HG03521 (cell line): ENCODE data around the gene METTL26.

Experiments used
- ATAC-seq: cut with Tn5 transposase; IDR thresholded peaks from one replicate; pipeline ENCODE4 v1.9.1; 2021; ENCODE audit warnings: mild to moderate bottlenecking, moderate library complexity; ENCODE audit not compliant: unreplicated experiment

Gene METTL26

DNA sequence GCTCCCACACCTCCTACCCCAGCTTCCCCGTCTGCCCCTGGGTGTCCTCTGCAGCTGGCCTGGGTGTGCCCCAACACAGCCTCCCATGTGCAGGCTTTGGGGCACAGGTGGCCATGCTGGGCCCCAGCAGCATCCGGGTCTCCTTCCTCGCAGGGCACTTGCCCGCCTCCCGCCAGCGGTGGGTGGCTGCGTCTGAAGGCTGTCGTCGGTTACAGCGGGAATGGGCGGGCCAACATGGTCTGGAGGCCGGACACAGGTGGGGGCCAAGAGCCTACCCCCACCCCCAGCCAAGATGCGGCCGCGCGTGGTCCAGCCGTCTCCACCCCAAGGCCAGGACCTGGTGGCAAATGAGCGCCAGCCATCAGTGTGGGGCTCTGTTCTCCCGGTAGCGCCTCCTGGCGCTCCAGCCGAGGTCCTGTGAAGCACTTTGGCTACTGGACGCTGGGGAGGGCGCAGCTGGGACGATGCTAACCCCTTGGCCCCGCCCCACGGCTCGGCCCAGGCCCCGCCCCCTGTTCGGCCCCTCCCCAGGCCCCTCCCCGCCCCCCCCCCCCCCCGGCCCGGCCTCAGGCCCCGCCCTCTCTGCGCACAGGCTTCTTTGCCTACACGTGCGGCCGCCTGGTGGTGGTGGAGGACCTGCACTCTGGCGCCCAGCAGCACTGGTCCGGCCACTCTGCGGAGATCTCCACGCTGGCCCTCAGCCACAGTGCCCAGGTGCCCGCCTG is 24.5 kb upstream of the METTL26 start:
- peak; percentile 47 for ATAC-seq

DNA sequence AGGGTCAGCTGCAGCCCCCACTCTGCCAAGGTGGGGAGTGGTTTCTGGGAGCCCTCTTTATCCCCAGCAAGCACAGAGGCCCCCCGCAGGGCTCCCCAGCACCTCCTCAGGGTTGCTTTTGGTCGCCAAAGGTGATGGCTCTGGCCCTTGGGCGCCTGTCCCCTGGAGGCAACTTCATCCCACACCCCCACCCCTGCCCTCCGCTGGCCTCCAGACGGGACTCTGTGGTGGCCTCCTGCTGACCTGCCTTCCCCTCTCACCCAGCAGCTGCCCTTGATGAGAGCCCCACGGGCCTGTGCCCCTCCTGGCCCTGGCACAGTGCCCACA is 24.0 kb upstream of the METTL26 start:
- no peak for ATAC-seq

DNA sequence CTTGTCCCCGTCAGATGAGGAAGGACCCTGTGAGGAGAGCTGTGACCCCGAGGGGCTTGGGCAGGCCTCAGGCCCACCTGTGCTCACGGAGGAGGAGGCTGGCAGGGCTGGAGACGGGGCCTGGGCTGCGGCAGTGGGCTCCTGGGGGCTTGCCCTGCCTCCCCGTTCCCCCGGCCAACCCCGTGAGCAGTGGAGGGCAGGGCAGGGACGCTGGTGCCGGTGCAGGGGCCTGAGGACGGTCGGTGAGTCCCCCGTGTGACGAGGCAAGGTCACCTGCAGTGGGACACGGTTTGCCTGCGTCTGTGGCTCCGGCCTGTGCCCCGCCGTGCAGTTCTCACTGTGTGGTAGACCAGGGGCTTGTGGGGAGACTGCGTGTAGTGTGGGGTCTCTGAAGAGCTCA is 23.5 kb upstream of the METTL26 start:
- no peak for ATAC-seq

- ATAC-seq, result no peak
Measured at GRCh38 chr16:658679-659571, 22.8 kb upstream of the METTL26 start.

DNA sequence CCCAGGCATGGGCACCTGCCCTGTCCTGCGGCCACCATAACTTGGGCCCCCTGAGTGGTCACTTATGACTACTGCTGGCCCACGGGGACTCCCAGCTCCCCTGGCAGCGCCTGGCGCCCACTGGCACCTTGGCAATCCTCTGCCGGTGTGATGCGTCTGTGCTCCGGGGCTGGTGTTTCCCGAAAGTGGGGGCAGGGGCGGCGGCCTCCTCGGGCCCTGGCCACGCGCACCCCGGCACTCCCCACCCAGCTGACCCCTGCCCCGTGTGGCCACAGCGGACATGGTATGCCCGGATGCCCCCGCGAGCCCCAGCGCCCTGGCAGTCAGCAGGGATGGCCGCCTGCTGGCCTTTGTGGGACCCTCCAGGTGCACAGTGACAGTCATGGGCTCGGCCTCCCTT is 21.4 kb upstream of the METTL26 start:
- ATAC-seq, result no peak

GRCh38 chr16:654034-654433 is 17.9 kb upstream of the METTL26 start:
- ATAC-seq, result no peak

DNA sequence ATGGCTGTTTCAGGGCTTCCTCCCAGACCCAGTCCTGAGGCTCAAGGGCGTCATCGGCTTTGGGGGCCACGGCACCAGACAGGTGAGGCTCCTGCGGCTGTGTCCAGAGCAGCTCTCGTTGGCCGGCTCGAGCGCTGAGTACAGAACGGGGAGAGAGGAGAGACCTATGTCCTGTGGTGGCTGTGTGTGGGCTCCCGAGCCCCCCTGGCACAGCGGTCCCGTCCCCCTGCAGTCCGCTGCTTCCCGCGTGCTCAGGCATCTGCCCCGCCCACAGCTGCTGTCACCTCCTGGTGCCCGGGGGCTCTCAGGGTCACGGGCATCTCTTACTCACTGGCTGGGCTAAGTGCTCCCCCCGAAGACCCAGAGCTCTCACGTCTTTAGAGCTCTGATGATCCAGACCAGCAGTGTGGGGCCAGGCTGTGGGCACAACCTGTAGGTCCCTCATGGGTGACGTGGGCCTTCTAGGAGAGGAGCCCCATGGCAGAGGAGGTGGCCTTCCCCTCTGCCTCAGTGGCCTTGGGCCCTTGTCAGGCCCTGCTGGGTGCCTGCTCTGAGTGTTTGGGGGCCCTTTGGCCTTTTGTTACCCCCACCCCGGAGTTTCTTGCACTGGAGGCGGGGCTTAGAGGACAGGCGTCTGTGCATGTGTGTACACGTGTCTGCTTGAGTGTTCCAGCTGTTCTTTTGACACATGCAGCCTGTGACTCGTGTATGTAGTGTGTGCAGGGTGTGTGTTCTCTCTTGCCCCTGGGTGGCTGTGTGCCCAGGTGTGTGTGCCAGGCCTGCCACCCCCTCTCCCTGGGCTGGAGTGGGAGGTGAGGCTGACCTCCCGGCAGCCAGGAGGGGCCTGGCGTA is 16.6 kb upstream of the METTL26 start:
- no peak for ATAC-seq

DNA sequence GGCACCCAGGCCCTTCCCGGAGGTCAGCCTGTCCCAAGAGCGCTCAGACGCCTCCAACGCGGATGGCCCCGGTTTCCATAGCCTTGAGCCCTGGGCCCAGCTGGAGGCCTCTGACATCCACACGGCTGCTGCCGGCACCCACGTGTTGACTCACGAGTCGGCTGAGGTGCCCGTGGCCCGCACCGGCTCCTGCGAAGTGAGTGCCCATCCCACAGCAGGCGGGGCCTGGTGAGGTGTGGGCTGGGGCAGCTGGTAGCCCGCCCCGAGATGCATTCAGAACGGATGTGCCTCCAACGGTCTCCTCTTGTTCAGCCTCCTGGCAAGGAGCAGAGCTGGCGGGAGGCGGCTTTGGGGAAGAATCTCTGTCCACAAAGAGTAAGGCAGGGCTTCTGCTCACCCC is 15.7 kb upstream of the METTL26 start:
- no peak for ATAC-seq

- peak; percentile 6 for ATAC-seq
Measured at GRCh38 chr16:649631-650030, 13.5 kb upstream of the METTL26 start.

DNA sequence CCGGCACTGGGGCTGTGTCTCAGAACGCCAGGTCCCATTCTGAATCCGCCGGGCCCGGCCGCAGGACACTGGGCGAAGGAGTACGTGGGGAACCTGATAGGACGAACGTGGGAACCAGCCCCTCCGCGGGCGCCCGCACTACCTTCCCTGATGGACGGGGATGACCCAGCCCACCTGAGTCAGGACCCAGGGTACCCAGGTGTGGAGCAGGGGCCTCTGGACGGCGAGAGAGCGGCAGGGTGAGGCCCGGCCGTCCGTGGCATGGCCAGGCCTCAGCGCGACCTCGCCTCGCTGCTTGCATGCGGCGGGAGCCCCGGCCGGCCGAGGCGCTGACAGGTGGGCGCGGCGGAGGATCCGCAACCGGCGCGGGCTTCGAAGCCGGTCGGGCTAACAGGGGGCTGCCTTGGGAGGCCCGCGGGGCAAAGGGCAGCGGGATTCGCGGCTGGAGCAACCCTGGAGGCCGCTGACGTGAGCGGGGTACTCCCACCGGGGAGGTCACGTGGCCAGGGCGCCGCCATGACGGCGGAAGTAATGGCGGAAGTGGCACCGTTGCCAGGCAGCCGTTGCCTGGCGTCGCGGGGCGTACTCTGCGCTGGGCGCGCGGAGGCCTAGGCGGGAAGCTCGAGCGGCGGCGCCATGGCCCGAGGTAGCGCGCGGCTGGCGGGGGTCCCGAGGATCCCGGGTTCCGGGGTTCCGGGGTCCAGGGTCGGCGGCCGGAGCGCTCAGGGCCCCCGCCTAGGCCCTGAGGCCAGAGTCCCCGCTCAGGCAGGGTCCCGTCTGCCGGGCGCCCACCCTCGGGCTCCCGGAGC is 12.9 kb upstream of the METTL26 start, which contains the start of gene WDR90:
Gene WDR90 (plus strand): TSS at position 585 of the 809 bp plus-strand sequence. CDS start 52 bp downstream, at position 637.
- ATAC-seq, result peak; percentile 72

DNA sequence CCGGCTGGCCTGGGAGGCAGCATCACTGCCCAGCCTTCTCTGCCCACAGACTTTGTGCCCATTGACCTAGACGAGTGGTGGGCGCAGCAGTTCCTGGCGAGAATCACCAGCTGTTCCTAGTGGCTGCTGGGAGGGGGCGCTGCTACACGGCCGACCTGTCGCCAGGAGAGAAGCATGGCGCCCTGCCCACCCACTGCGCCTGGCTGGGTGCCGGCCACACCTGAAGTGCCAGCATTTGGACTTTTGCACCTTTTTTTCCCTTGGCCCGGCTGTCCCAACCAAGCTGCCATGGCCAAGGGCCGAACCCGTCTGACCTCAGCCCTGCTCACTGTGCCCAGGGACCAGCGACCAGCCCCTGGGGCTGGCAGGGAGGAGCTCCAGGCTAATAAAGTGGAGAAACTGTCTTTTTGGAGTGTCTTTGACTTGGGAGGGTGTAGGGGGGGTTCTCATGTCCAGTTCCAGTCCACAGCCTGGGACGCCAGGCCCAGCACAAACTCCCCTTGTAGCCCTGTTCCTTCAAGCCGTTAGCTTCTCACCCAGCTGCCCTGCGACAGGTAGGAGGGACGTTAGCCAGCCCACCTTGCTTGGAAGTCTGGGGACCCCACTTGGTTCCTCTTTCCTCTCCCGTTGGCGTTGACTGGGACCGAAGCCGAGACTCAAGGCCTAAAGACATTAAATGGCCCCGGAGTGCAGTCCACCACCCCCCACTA is 12.1 kb upstream of the METTL26 start:
- no peak for ATAC-seq

GRCh38 chr16:647173-647902 is 11.2 kb upstream of the METTL26 start:
- ATAC-seq, result no peak

DNA sequence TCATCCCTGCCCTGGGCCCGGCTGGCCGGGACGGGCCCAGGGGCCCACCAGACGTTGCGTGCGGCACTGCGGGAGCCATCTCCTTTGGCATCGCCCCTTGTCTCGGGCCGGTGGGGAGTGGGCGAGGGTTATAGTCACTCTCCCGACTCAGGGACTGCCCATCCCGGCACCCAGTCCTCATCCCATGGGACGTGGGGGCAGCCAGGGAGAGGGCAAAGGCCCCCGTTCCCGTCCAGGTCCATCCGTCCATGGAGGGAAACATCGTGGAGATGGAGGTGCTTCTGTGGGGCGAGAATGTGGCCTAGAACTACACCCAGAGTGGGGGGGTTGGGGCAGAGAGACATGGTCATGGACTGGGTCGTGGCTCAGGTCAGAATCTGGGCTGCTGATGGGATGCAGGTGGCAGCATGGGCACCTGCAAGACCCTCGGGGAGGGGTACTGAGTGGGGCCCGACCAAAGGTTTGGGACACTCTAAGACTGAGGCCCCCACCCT is 10.6 kb upstream of the METTL26 start:
- no peak for ATAC-seq

- ATAC-seq, result no peak
Measured at GRCh38 chr16:645852-646678, 10.0 kb upstream of the METTL26 start.

DNA sequence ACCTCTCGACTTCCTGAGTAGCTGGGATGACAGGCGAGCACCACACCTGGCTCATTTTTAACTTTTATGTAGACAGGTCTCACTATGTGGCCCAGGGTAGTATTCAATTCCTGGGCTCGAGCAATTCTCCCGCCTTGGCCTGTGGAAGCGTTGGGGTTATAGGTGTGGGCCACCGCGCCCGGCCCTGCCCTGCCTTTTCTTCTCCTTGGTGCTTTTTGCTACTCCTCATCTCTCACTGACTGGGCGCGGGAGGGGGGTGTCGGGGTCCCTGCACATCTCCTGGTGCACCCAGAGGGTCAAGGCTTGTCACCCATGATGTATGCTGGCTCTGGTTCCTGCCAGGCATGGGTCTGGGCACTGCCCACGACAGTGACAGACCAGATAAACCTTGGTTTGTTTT is 8.5 kb upstream of the METTL26 start:
- ATAC-seq, result no peak

GRCh38 chr16:643050-643368 is 6.9 kb upstream of the METTL26 start:
- no peak for ATAC-seq

GRCh38 chr16:642189-643049 is 6.3 kb upstream of the METTL26 start:
- ATAC-seq, result peak; percentile 39
